CD4-positive, alpha-beta T cell treated with Interleukin-4 for 1 hour (primary cell): ENCODE data around the gene AMMECR1.

Experiments used
- DNase-seq, 2 donors: peaks; one replicate each; pipeline ENCODE4 v3.0.0-alpha.2; 2020 to 2022

The AMMECR1 gene

GRCh38 chrX:110310896-110311295, 7.0 kb downstream of the AMMECR1 start:
- peak; percentile 22 to 50 for DNase-seq

- no peak for DNase-seq
Measured at GRCh38 chrX:110310000-110310790, 7.7 kb downstream of the AMMECR1 start.

- no peak for DNase-seq
Measured at GRCh38 chrX:110308220-110308619, 9.7 kb downstream of the AMMECR1 start.

GRCh38 chrX:110304884-110305283, 13.0 kb downstream of the AMMECR1 start:
- DNase-seq: no peak

DNA sequence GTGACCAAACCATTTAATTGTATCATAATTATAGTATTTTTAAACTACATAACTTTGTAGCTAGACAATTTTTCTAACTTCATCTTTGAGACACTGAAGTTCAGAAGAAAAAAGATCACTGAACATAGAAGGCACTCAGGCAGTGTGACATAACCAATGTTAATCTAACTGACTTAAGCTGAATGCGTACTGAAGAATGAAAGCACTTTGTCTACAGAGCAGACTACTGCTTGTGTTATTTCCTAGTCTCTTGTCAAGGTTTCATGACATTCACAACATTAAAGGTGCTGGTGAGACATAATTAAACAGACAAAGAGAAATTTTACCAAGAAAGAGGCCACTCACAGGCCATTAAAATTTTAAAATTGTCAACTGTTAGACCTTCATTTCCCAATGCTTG, 13.5 kb downstream of the AMMECR1 start:
- no peak for DNase-seq

- no peak for DNase-seq
Measured at GRCh38 chrX:110302975-110303374, 14.9 kb downstream of the AMMECR1 start.

GRCh38 chrX:110301194-110301593, 16.7 kb downstream of the AMMECR1 start:
- no peak for DNase-seq

DNA sequence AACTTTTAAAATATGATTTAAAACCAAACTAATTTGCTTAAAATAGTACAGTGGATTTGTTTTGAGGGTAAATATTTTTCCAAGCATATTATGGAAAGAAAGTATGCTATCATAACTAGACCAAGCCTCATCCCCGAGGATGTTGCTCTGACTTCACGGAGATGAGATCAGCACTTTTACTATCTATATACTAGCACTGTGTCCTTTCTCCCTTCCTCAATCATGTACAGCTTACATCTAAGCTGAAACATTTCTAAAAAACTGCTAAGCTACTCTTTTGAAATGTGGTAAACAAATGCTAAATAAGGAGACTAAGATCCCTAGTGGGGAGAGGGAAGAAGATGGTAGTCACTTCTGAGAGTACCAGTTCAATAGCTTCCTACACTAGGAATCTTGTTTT, 23.8 kb downstream of the AMMECR1 start:
- DNase-seq: no peak

GRCh38 chrX:110293658-110294057, 24.2 kb downstream of the AMMECR1 start:
- DNase-seq: no peak

DNA sequence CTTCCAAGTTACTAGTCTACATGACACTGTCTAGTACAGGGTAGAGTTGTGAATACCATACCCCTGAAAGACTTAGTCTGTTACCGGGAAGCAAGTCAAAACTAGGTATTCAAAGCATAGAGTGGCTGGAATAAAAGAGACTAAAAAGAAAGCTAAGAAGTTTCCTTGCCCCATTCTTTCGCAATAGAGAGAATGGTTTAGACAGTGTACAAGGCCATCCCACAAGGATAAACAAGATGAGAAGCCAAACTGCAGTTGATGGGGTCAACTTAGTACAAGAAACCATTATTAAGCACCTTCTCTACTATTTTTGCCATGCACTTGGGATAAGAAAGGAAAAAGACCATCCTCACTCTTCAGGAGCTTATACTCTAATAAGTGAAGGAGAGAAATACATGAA, 30.3 kb downstream of the AMMECR1 start:
- DNase-seq: no peak

GRCh38 chrX:110286106-110286505, 31.8 kb downstream of the AMMECR1 start:
- DNase-seq: no peak

DNA sequence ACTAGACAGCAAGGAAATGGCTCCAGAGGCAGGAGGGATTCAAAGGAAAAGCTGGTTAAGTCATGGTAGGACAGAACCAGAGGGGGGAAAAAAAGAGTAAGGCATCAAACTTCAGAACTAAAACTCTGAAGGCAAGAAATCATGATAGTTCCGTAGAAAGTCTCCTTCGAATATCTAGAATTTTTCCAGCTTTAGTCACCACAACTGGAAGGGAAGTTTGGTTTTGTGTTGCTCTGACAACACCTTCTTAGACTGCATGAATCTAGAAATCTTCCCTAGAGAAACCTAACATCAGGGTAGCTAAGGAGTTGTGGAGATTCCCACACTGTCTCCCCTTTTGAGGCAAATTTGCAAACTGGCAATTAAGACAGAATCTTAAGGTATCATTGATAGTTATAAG, 33.7 kb downstream of the AMMECR1 start:
- no peak for DNase-seq

DNA sequence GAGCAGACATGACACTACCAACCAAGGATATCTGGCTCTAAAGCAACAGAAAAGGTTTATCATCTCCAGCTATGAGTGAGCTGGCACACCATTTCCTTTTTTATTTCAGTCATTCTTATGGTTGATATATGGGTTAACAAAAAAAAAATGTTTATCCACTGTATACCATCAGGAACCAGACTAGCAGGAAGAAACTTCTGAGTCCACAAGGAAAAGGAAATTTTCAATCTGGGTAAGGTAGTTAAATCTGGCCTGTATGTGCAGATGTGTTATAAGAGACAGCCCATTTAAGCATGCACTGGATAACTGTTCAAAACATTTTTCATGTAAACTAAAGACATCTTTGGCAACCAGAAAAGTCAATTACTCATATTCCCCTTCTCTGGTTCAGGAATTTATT, 35.0 kb downstream of the AMMECR1 start:
- no peak for DNase-seq

DNA sequence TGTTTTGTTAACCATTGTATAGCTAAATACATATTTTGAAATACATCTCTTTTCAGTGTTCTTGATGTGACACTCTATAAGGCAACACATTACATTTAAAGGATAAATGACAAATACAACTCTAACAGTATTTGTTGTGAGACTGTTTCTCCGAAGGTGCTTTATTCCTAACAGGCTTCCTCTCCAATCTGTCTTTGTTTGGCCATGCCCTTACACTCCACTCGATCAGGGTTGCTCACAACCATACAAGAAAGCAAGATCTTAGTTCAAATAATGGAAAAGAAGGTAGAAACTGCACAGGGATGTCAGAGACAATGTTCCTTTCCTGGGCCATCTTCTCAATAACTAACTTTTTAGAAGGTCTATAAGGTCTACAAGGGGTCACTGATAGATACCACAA, 36.5 kb downstream of the AMMECR1 start:
- no peak for DNase-seq

- DNase-seq: no peak
Measured at GRCh38 chrX:110280954-110281353, 36.9 kb downstream of the AMMECR1 start.

DNA sequence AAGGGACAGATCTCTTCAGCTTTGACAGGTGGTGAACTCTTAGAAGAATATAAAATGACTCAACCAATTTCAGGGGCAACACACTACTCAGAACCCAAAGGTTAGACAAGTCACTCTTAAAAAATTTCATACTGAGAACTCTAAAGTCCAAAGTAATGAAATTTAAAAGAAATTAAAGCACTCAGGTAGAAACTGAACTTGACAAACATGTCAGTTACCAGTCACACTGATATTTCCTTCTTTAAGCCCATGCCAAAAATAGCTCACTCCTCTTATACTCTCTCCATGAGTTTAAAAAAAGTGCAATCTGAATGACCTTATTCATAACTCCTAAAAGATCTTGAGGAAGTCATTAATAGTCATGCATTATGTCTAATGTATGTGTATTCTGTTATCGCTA, 40.3 kb downstream of the AMMECR1 start:
- DNase-seq: no peak

DNA sequence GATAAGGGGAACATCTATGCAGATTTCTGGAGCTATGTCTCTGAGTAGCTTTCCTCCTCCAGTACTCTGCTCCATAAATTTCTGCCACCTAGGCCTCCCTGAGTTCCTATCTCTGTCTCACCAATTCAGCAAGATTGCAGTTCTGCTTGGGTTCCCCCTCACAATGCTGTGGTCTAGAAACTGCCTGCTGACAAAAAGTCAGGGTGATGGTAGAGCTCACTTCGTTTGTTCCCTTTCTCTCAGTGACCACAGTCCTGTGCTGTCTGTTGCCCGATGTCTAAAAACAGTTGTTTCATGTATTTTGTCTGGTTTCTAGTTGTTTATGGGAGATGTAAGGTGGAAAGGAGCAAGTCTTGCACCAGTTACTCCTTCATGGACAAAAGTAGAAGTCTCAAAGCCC, 41.1 kb downstream of the AMMECR1 start:
- no peak for DNase-seq

- DNase-seq: peak in 1 of 2 donors; percentile 9
Measured at GRCh38 chrX:110268886-110269285, 49.0 kb downstream of the AMMECR1 start.

DNA sequence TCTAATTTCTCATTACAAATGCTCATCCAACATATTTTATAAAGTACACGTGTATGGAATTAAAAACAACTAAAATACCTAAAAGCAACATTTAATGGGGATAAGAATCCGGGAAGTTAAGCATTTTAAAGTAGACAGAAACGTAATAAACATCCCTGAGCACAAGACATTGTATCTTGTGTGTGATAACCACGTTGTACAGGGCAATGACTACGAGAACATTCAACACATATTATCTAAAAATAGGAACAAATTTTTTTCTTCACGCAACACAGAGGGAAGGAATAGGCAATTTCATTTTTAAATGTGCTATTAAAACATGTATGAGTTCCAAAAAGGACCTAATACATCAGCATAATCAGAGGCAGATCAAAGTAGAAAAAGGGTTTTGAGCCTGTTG, 49.5 kb downstream of the AMMECR1 start:
- no peak for DNase-seq

- peak in 1 of 2 donors; percentile 14 for DNase-seq
Measured at GRCh38 chrX:110267874-110268273, 50.0 kb downstream of the AMMECR1 start.

DNA sequence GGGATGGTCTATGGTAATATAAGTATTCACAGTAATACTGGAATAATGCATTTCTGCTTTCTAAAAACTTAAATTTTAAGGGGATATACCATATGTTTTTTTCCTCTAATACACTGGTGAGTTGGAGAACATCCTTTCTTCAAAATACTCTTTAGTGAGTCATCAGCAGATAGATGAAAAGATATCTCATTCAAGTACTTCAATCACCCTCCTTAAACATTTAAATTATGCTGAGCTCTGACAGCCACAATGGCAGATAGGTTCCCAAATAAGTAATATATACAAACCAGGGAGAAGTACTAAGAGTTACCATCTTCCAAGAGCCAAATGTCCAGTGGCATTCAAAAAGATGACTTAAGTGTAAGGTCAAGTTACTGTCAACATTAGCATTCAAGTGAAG, 52.2 kb downstream of the AMMECR1 start:
- DNase-seq: no peak

GRCh38 chrX:110259117-110259516, 58.8 kb downstream of the AMMECR1 start:
- peak in 1 of 2 donors; percentile 35 for DNase-seq

- DNase-seq: no peak
Measured at GRCh38 chrX:110258552-110258951, 59.3 kb downstream of the AMMECR1 start.

DNA sequence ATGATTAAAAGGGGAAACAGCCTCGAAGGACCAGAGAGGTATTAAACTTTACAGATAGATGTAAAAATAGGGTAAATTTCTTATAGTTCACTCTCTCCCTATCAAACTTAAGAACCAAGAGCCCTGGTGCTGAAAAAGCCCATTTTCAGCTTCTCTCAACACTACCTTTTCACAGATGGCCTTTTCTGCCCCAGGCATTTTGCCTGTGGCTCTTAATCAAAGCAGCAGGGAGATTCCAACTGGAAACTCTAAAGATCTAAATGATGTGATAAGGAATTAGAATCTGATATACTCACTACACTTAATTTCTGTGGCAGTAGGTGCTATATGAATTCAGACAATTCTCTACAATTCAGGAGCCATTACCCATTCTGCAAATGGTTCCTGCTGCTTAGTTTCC, 60.0 kb downstream of the AMMECR1 start:
- no peak for DNase-seq

GRCh38 chrX:110252711-110253110, 65.2 kb downstream of the AMMECR1 start:
- no peak for DNase-seq
